SU-DHL-6 (cell line): ENCODE results near the gene STXBP5.

Source experiments
- H2AFZ ChIP-seq: fragments of 200-600 bp; sonication (generic); 2 replicates; pipeline ENCODE4 v1.6.1; 2014; ENCODE audit warnings: low read depth, mild to moderate bottlenecking, moderate library complexity, mixed read lengths, antibody characterized with exemption, low read length; ENCODE audit not compliant: severe bottlenecking
- H3F3A ChIP-seq: fragments of 200-600 bp; shearing (Covaris generic); 2 replicates; pipeline ENCODE4 v1.6.0; 2016; ENCODE audit warnings: antibody characterized with exemption, mild to moderate bottlenecking; ENCODE audit not compliant: insufficient read depth
- H3K27ac ChIP-seq: fragments of 200-600 bp; sonication (generic); 2 replicates; pipeline ENCODE4 v1.5.1; 2016; ENCODE audit warnings: low read depth, mild to moderate bottlenecking, low read length, moderate library complexity, mixed read lengths
- H3K27me3 ChIP-seq: fragments of 200-600 bp; sonication (generic), shearing (Covaris generic); 2 replicates; pipeline ENCODE4 v1.6.0; 2014; ENCODE audit warnings: mild to moderate bottlenecking, low read length
- H3K36me3 ChIP-seq: fragments of 200-600 bp; sonication (generic); 2 replicates; pipeline ENCODE4 v1.6.1; 2014; ENCODE audit warnings: mild to moderate bottlenecking, low read length, mixed read lengths
- H3K4me2 ChIP-seq: fragments of 300-600, 200-600 bp; shearing (Covaris generic), sonication (generic); 2 replicates; pipeline ENCODE4 v1.6.0; 2014; ENCODE audit warnings: low read length, low read depth, mild to moderate bottlenecking; ENCODE audit not compliant: poor library complexity, severe bottlenecking
- H3K4me3 ChIP-seq: fragments of 200-600 bp; sonication (generic); 2 replicates; pipeline ENCODE4 v1.5.1; 2014; ENCODE audit warnings: antibody characterized with exemption, low read length, mild to moderate bottlenecking, mixed read lengths; ENCODE audit not compliant: insufficient read depth, poor library complexity, severe bottlenecking
- H3K79me2 ChIP-seq: fragments of 200-600 bp; sonication (generic); 2 replicates; pipeline ENCODE4 v1.6.1; 2014; ENCODE audit warnings: mild to moderate bottlenecking, low read length, moderate library complexity; ENCODE audit not compliant: insufficient read depth
- H3K9ac ChIP-seq: fragments of 200-600 bp; sonication (generic); 2 replicates; pipeline ENCODE4 v1.7.0; 2014; ENCODE audit warnings: mild to moderate bottlenecking, low read length
- H3K9me2 ChIP-seq: fragments of 200-600 bp; sonication (generic); replicated peaks from 2 replicates; pipeline ENCODE4 v1.6.1; 2014; ENCODE audit warnings: low read length; ENCODE audit not compliant: insufficient read depth
- H3K9me3 ChIP-seq: fragments of 200-600 bp; sonication (generic); 2 replicates; pipeline ENCODE4 v1.6.1; 2014; ENCODE audit warnings: low read length, mixed read lengths; ENCODE audit not compliant: insufficient read depth
- H4K20me1 ChIP-seq: fragments of 200-600 bp; sonication (generic); 2 replicates; pipeline ENCODE4 v1.6.1; 2014; ENCODE audit warnings: low read depth, mild to moderate bottlenecking, antibody characterized with exemption, low read length, moderate library complexity, mixed read lengths
- CTCF ChIP-seq: fragments of 200-600 bp; sonication (generic); IDR thresholded peaks from one replicate; pipeline ENCODE4 v1.5.1; 2017; ENCODE audit warnings: antibody characterized with exemption, mild to moderate bottlenecking, low read length, moderate library complexity; ENCODE audit not compliant: insufficient read depth, poor library complexity, severe bottlenecking
- EZH2phosphoT487 ChIP-seq: fragments of 200-600 bp; sonication (generic), shearing (Covaris generic); conservative IDR thresholded peaks from 2 replicates; pipeline ENCODE4 v1.6.1; 2018; ENCODE audit warnings: mild to moderate bottlenecking, antibody characterized with exemption, low read length, moderate library complexity, mixed read lengths

Gene STXBP5

GRCh38 chr6:147194652-147195411 is 9.4 kb upstream of the STXBP5 start:
- Histone ChIP-seq H3K4me3 (no peak overlapping the region), H3K9ac (no peak overlapping the region), H3K27ac (no peak overlapping the region), H2AFZ (no peak overlapping the region), H4K20me1 (no peaks in the 10 kb centered on the region), H3K27me3 (no peaks in the 10 kb centered on the region), H3K36me3 (no peaks in the 10 kb centered on the region), H3K4me2 (no peak overlapping the region), H3K79me2 (no peaks in the 10 kb centered on the region), H3K9me3 (no peaks in the 10 kb centered on the region), H3K9me2 (no peaks in the 10 kb centered on the region), H3F3A (no peaks in the 10 kb centered on the region)
- TF ChIP-seq EZH2phosphoT487 (no peak), CTCF (no peak)

- H2AFZ ChIP-seq = no peak overlapping the region
- no peak overlapping the region for H3K4me2 ChIP-seq
- no peaks in the 10 kb centered on the region for H4K20me1 ChIP-seq
- no peak overlapping the region for H3K9ac ChIP-seq
- no peaks in the 10 kb centered on the region for H3K9me3 ChIP-seq
- TF ChIP-seq EZH2phosphoT487 (no peak), CTCF (no peak)
- H3K27ac ChIP-seq = no peak overlapping the region
- H3K9me2 ChIP-seq = no peaks in the 10 kb centered on the region
- no peaks in the 10 kb centered on the region for H3F3A ChIP-seq
- H3K27me3 ChIP-seq = no peaks in the 10 kb centered on the region
- H3K79me2 ChIP-seq = no peaks in the 10 kb centered on the region
- H3K4me3 ChIP-seq = no peak overlapping the region
- no peaks in the 10 kb centered on the region for H3K36me3 ChIP-seq
Observed at GRCh38 chr6:147195510-147195909, 8.7 kb upstream of the STXBP5 start.

- Histone ChIP-seq H3K4me2 (no peak overlapping the region), H3K79me2 (no peaks in the 10 kb centered on the region), H3K27me3 (no peaks in the 10 kb centered on the region), H3K9me2 (no peaks in the 10 kb centered on the region), H2AFZ (no peak overlapping the region), H3K4me3 (no peak overlapping the region), H3K36me3 (no peaks in the 10 kb centered on the region), H3F3A (no peaks in the 10 kb centered on the region), H3K27ac (no peak overlapping the region), H3K9me3 (no peaks in the 10 kb centered on the region), H4K20me1 (no peaks in the 10 kb centered on the region), H3K9ac (no peak overlapping the region)
- no peak for TF ChIP-seq CTCF
- TF ChIP-seq EZH2phosphoT487 = no peak
Observed at GRCh38 chr6:147195987-147196386, 8.2 kb upstream of the STXBP5 start.
